ACC112 (cell line): Measurements from ENCODE around the gene AP2A2.
"Not testable (repeated sequence)": the region's sequence is repeated elsewhere in the genome, so short reads cannot be mapped to it uniquely, and the experiment has no call there.

Source experiments
- H2AFZ ChIP-seq: fragments of 200-600 bp; sonication (generic); one replicate; pipeline ENCODE4 v1.6.0; 2017; ENCODE audit warnings: antibody characterized with exemption, low read length; ENCODE audit not compliant: unreplicated experiment
- H3K27ac ChIP-seq: fragments of 200-600 bp; sonication (generic); 2 replicates; pipeline ENCODE4 v1.5.1; 2014; ENCODE audit warnings: low read depth, mild to moderate bottlenecking, antibody characterized with exemption, low read length, moderate library complexity
- H3K27me3 ChIP-seq: fragments of 200-600 bp; sonication (generic); 2 replicates; pipeline ENCODE4 v1.6.1; 2014; ENCODE audit warnings: mild to moderate bottlenecking, antibody characterized with exemption, low read length, moderate library complexity, mixed read lengths; ENCODE audit not compliant: insufficient read depth
- H3K36me3 ChIP-seq: fragments of 200-600 bp; sonication (generic); 2 replicates; pipeline ENCODE4 v1.6.1; 2016; ENCODE audit warnings: mild to moderate bottlenecking, antibody characterized with exemption, low read length, moderate library complexity, mixed read lengths; ENCODE audit not compliant: insufficient read depth
- H3K4me1 ChIP-seq: fragments of 200-600 bp; sonication (generic); one replicate; pipeline ENCODE4 v1.6.1; 2016; ENCODE audit warnings: low read length, mixed read lengths; ENCODE audit not compliant: insufficient read depth, unreplicated experiment, control insufficient read depth
- H3K4me3 ChIP-seq: fragments of 200-600 bp; sonication (generic); 2 replicates; pipeline ENCODE4 v1.5.1; 2014; ENCODE audit warnings: mild to moderate bottlenecking, low read depth, low read length
- H3K79me2 ChIP-seq: fragments of 200-600 bp; sonication (generic); one replicate; pipeline ENCODE4 v1.6.0; 2016; ENCODE audit warnings: low read length; ENCODE audit not compliant: control insufficient read depth, unreplicated experiment, insufficient read depth

Gene AP2A2

DNA sequence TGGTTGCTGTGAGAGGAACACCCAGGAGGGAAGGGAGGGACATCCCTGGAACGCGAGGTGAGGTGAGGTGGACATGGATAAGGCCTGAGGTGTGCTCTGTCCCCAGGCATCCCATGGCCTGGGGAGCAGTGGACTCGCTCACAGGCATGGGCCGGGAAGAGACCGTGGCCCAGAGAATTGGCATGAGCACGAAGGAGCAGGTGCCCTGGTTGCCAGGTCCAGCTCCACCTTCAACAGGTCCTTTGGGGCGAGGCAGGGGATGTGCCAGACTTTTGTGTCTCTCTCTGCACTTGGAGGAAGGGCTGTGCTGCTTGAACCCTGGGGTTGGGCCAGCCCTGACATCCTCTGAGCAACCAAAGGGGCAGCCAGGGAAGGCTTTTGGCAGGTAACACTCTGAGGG is 89.4 kb downstream of the AP2A2 start:
- H3K4me3 ChIP-seq: no peak overlapping the region
- H3K79me2 ChIP-seq: no peaks in the 10 kb centered on the region
- no peak overlapping the region for H3K27ac ChIP-seq
- peaks cover 14% of the 10 kb centered on the region; the same call in 1 of the 2 replicates for H3K36me3 ChIP-seq
- no peaks in the 10 kb centered on the region for H3K27me3 ChIP-seq
- H3K4me1 ChIP-seq: no peaks in the 10 kb centered on the region
- no peak overlapping the region for H2AFZ ChIP-seq

DNA sequence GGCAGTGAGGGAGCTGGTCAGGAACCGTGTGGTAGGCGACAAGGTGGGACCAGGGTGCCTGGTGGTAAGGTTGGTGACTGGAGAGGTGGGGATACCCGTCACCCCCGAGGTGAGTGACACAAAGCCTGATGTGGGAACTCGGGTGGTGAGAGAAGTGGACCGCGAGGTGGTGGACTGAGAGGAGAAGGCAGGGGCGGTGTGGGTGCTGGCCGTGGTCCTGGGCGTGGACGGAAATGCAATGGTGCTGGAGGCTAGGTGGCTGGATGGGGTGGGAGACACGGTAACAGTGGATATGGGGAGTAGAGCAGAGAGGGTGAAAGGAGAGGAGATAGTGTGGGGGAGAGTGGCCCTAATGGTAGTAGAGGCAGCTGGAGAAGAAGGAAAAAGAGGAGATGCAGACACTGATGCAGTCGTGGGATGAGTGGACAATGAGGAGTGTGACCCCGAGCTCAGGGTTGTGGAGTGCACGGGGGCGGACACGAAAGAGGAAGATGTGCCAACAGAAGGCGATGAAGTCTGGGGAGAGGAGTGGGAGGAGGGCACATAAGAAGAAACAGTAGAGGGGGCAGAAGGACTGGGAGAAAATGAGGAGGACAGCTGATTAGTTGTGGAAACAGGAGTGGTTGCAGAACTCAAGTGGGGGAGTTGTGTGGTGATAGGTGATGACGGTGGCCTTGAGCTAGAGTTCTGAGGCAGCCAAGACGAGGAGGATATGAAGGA is 90.3 kb downstream of the AP2A2 start:
- Histone ChIP-seq H3K36me3 (peaks cover 10% of the 10 kb centered on the region; the same call in 1 of the 2 replicates), H3K4me3 (no peak overlapping the region), H3K4me1 (no peaks in the 10 kb centered on the region), H3K79me2 (no peaks in the 10 kb centered on the region), H3K27ac (no peak overlapping the region), H2AFZ (no peak overlapping the region), H3K27me3 (no peaks in the 10 kb centered on the region)

DNA sequence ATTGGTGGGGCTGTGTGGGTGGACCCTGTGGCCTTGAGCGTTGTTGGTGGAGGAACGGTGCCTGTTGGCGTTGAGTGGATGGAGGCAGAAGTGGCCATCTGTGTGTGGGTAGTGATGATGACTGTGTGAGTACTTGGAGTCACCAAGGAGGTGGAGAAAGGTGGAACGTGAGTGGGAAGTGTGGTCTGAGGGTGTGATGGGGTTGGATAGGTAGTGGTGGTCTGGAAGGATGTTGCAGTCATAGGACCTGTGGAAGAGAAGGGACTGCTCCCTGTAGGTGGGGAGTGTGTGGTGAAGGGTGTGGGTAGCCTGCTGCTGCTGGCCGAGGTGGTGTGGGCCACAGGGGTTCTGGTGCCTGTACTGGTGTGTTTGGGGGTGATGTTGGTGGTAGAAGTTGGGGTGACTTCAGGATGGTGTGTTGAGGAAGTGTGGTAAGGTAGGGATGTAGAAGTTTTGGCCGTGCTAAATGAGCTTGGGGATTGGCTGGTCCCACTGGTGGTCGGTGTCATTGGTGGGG is 91.0 kb downstream of the AP2A2 start:
- H3K36me3 ChIP-seq, H3K27ac ChIP-seq, H2AFZ ChIP-seq, H3K4me3 ChIP-seq, H3K4me1 ChIP-seq, H3K79me2 ChIP-seq, H3K27me3 ChIP-seq: not testable (repeated sequence)

DNA sequence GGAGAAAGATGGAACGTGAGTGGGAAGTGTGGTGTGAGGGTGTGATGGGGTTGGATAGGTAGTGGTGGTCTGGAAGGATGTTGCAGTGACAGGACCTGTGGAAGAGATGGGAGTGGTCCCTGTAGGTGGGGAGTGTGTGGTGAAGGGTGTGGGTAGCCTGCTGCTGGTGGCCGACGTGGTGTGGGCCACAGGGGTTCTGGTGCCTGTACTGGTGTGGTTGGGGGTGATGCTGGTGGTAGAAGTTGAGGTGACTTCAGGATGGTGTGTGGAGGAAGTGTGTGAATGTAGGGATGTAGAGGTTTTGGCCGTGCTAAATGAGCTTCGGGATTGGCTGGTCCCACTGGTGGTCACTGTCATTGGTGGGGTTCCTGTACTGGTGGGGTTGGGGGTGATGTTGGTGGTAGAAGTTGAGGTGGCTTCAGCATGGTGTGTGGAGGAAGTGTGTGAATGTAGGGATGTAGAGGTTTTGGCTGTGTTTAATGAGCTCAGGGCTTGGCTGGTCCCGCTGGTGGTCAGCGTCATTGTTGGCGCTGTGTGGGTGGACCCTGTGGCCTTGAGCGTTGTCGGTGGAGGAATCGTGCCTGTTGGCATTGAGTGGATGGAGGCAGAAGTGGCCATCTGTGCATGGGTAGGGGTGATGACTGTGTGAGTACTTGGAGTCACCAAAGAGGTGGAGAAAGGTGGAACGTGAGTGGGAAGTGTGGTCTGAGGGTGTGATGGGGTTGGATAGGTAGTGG is 91.8 kb downstream of the AP2A2 start:
- H3K36me3 ChIP-seq: no peaks in the 10 kb centered on the region; the same call in 1 of the 2 replicates
- no peaks in the 10 kb centered on the region for H3K79me2 ChIP-seq
- H3K27me3 ChIP-seq: no peaks in the 10 kb centered on the region
- no peaks in the 10 kb centered on the region for H3K4me1 ChIP-seq
- H3K4me3 ChIP-seq: no peak overlapping the region
- H3K27ac ChIP-seq: no peak overlapping the region
- H2AFZ ChIP-seq: no peak overlapping the region

DNA sequence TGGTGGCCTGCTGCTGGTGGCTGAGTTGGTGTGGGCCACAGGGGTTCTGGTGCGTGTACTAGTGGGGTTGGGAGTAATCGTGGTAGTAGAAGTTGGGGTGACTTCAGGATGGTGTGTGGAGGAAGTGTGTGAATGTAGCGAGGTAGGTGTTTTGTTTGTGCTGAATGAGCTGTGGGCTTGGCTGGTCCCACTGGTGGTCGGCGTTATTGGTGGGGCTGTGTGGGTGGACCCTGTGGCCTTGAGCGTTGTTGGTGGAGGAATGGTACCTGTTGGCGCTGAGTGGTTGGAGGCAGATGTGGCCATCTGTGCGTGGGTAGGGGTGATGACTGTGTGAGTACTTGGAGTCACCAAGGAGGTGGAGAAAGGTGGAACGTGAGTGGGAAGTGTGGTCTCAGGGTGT is 92.4 kb downstream of the AP2A2 start:
- H3K27me3 ChIP-seq: no peaks in the 10 kb centered on the region
- no peaks in the 10 kb centered on the region for H3K4me1 ChIP-seq

DNA sequence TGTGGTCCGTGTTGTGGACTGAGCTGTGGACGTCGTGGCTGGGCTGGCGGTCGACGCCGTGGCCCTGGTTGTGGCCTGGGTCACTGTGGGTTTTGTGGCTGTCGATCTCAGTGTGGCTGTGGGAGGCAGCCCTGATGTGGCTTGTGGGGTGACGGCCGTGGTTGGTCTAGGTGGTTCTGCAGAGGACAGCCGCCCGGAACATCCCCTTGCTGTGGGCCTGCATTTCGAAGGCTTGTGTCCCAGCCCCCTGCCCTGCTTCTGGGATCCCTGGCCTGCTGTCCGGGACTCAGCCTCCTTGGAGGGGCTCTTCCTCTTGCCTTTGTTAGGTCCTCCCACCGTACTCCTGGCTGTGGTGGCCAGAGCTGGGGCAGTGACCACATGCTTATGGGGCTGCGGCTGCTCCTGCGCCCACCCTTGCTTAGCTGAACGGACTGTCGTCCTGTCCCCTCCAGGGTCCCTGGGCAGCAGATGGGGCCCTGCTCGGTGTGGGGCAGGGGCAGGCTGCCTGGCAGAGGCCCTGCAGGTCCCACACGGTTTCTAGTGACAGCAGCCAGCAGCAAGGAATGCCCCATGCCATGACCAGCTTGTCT is 93.7 kb downstream of the AP2A2 start:
- Histone ChIP-seq H3K36me3 (no peaks in the 10 kb centered on the region), H3K27ac (no peak overlapping the region), H3K4me1 (no peaks in the 10 kb centered on the region), H3K4me3 (no peak overlapping the region), H3K79me2 (no peaks in the 10 kb centered on the region), H3K27me3 (no peaks in the 10 kb centered on the region), H2AFZ (no peak overlapping the region)

More for the DNA sequence above, 92.4 kb downstream of the AP2A2 start:
- H2AFZ ChIP-seq: no peak overlapping the region
- no peak overlapping the region for H3K27ac ChIP-seq
- H3K79me2 ChIP-seq: no peaks in the 10 kb centered on the region
- no peak overlapping the region for H3K4me3 ChIP-seq
- no peaks in the 10 kb centered on the region for H3K36me3 ChIP-seq

DNA sequence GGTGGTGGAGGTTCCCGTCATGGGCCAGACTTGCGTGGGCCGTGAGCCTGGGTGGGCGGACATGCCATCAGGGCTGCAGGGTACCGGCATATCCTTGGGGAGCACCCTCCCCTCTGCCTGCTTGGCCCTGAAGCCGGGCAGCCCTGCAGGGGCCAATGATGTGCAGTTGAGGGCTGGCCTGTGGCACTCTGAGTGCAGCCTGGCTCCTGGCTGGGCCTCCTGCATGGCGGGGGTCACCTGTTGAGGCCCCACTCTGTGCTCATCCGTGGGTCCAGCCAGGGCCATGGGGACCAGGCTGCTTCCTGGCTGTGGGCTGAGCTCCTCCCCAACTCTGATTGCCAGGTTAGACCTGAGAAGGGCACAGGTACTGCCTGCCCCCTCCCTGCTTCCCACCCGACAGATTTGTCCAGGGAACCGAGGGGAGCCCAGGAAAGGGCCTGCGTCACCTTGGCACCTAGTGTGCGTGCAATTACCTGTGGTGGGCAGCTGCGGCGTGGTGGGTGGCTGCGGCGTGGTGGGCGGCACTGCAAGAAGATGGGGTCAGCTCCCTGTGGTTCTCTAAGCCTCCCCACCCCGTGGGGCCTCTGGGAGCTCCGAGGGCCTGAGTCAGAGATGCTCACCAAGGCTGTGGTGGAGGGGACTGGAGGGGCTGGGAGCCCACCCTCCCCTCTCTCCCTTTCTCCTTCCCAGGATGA is 94.7 kb downstream of the AP2A2 start:
- Histone ChIP-seq H3K36me3 (no peaks in the 10 kb centered on the region), H3K27ac (no peak overlapping the region), H2AFZ (no peak overlapping the region), H3K4me1 (no peaks in the 10 kb centered on the region), H3K79me2 (no peaks in the 10 kb centered on the region), H3K27me3 (no peaks in the 10 kb centered on the region), H3K4me3 (no peak overlapping the region)

DNA sequence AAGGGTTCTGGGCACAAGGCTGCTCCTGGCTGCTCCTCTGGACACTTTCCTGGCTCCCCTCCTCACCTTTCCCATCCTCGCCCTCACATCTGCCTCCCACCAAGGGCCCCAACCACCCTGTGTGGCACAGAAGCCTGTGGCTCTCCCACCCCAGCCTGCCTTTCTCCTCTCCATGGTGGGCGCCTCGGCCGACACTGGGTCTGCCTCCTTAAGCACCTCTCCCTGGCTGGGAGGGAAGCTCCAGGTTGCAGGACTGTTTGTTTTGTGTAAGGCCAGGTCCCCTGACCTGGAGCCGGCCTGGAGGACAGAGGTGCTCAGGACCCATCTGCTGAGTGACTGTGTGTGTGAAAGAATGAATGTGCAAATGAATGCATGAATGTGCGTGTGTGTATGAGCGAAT is 96.7 kb downstream of the AP2A2 start:
- no peaks in the 10 kb centered on the region for H3K4me1 ChIP-seq
- H3K79me2 ChIP-seq: no peaks in the 10 kb centered on the region
- no peaks in the 10 kb centered on the region for H3K27me3 ChIP-seq
- no peaks in the 10 kb centered on the region for H3K36me3 ChIP-seq
- H3K27ac ChIP-seq: no peak overlapping the region
- H3K4me3 ChIP-seq: no peak overlapping the region
- no peak overlapping the region for H2AFZ ChIP-seq

DNA sequence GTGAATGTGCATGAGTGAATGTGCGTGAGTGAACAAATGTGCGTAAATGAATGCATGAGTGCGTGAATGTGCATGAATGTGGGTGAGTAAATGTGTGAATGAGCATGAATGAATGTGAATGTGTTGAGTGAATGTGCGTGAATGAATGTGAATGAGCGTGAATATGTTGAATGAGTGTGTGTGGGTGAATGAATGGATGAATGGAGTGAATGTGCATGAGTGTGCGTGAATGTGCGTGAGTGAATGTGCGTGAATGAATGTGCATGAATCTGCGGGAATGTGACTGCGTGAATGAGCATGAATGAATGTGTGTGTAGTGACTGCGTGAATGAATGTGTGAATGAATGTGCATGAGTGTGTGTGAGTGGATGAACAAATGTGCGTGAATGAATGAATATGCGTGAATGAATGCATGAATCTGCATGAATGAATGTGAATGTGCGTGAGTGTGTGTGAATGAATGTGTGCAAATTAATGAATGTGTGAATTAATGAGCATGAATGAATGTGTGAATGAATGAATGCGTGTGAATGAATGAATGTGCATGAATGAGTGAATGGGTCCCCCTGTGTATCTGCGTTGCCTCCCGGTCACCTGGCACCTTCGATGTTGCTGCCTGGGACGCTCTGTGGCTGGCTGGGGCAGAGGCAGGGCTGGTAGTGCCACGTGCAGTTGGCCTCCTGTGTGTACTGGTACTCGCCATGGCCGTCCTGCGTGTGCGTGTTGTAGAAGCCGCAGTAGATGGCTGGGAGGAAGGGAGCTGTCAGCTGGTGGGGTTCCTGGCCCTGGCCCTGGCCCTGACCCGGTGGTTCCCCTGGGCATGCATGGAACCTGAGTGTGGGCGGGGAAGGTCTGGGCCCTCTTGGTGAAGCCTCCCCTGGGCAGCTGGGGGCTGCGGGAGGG is 97.5 kb downstream of the AP2A2 start:
- Histone ChIP-seq H3K4me1 (no peaks in the 10 kb centered on the region), H3K4me3 (no peak overlapping the region), H3K36me3 (no peaks in the 10 kb centered on the region), H3K27ac (no peak overlapping the region), H3K27me3 (no peaks in the 10 kb centered on the region), H3K79me2 (no peaks in the 10 kb centered on the region), H2AFZ (no peak overlapping the region)
